ENCODE data around the gene CYSLTR2.

The CYSLTR2 gene

GRCh38 chr13:48648446-48648845 is 5.3 kb upstream of the CYSLTR2 start:
- TF ChIP-seq CTCF (IDR thresholded peaks at IDR 0.05; ENCODE audit: borderline replicate concordance, insufficient read depth, low read depth, low read length): no peak
- no peak overlapping the region for H3K4me3 ChIP-seq (ENCODE audit: low read depth, low read length)

- no peak for TF ChIP-seq CTCF (IDR thresholded peaks at IDR 0.05; ENCODE audit: borderline replicate concordance, insufficient read depth, low read depth, low read length)
- H3K4me3 ChIP-seq (ENCODE audit: low read depth, low read length): no peak overlapping the region
Measured at GRCh38 chr13:48652851-48653471, 768 bp upstream of the CYSLTR2 start.

- H3K4me3 ChIP-seq (ENCODE audit: low read depth, low read length): no peak overlapping the region
- TF ChIP-seq CTCF (IDR thresholded peaks at IDR 0.05; ENCODE audit: borderline replicate concordance, insufficient read depth, low read depth, low read length): no peak
Measured at GRCh38 chr13:48654511-48654910, 782 bp downstream of the CYSLTR2 start.

GRCh38 chr13:48655291-48655690 is 1.6 kb downstream of the CYSLTR2 start:
- TF ChIP-seq CTCF (IDR thresholded peaks at IDR 0.05; ENCODE audit: borderline replicate concordance, insufficient read depth, low read depth, low read length): no peak
- no peak overlapping the region for H3K4me3 ChIP-seq (ENCODE audit: low read depth, low read length)

GRCh38 chr13:48656608-48657007 is 2.9 kb downstream of the CYSLTR2 start:
- no peak overlapping the region for H3K4me3 ChIP-seq (ENCODE audit: low read depth, low read length)
- TF ChIP-seq CTCF (IDR thresholded peaks at IDR 0.05; ENCODE audit: borderline replicate concordance, insufficient read depth, low read depth, low read length): no peak

GRCh38 chr13:48660361-48661076 is 6.8 kb downstream of the CYSLTR2 start:
- no peak overlapping the region for H3K4me3 ChIP-seq (ENCODE audit: low read depth, low read length)
- no peak for TF ChIP-seq CTCF (IDR thresholded peaks at IDR 0.05; ENCODE audit: borderline replicate concordance, insufficient read depth, low read depth, low read length)

GRCh38 chr13:48661107-48661506 is 7.4 kb downstream of the CYSLTR2 start:
- TF ChIP-seq CTCF (IDR thresholded peaks at IDR 0.05; ENCODE audit: borderline replicate concordance, insufficient read depth, low read depth, low read length): no peak
- no peak overlapping the region for H3K4me3 ChIP-seq (ENCODE audit: low read depth, low read length)
